H1 (cell line): ENCODE measurements around the gene LSG1. TPM values are rescaled to one million over a fixed set of nuclear protein-coding genes. Genes with fewer than 3 reads are reported as not detected.

Experiments used
- CTCF ChIA-PET: fragments of 300-600 bp; sonication (Branson Sonifier 250); formaldehyde crosslinking; loops from one replicate; lab custom pipeline; 2021; ENCODE audit not compliant: partially characterized antibody; lab: Charles Lee
- POLR2A ChIA-PET: fragments of 300-600 bp; sonication (Branson Sonifier 250); formaldehyde crosslinking; loops from one replicate; lab custom pipeline; 2021; ENCODE audit warnings: inconsistent platforms; ENCODE audit not compliant: partially characterized antibody; lab: Charles Lee
- DNase-seq, 2 experiments: peaks; one replicate each; pipeline versions ENCODE4 v3.0.0 to v3.0.0-alpha.2; 2010 to 2022; ENCODE audit warnings: low spot score in 2 of 2, low read depth in 1 of 2, mixed read lengths in 1 of 2
- FAIRE-seq: peaks from 2 replicates; lab custom pipeline; 2011; peaks lifted over from hg19 to GRCh38; lab: Jason Lieb, UNC
- H2AFZ ChIP-seq: 2 replicates; pipeline ENCODE4 v1.8.1; 2012; ENCODE audit warnings: low read length, inconsistent platforms
- H2AK5ac ChIP-seq: 2 replicates; pipeline ENCODE4 v1.6.1; 2013; ENCODE audit warnings: low read depth, low read length
- H2BK120ac ChIP-seq: replicated peaks from 2 replicates; pipeline ENCODE3; 2013; ENCODE audit warnings: low read depth, low read length, inconsistent platforms
- H2BK12ac ChIP-seq: 2 replicates; pipeline ENCODE4 v1.6.1; 2013; ENCODE audit warnings: low read depth, low read length
- H2BK15ac ChIP-seq: 2 replicates; pipeline ENCODE4 v1.6.1; 2013; ENCODE audit warnings: low read length
- H2BK20ac ChIP-seq: 2 replicates; pipeline ENCODE4 v1.6.1; 2013; ENCODE audit warnings: low read length
- H2BK5ac ChIP-seq: 2 replicates; pipeline ENCODE4 v1.6.1; 2013; ENCODE audit warnings: low read depth, low read length
- H3K14ac ChIP-seq: 2 replicates; pipeline ENCODE4 v1.6.1; 2013; ENCODE audit warnings: inconsistent platforms; ENCODE audit not compliant: insufficient read length
- H3K18ac ChIP-seq: 2 replicates; pipeline ENCODE4 v1.6.1; 2013; ENCODE audit warnings: low read length; ENCODE audit errors: extremely low read depth
- H3K23ac ChIP-seq: 2 replicates; pipeline ENCODE4 v1.6.1; 2013; ENCODE audit warnings: inconsistent platforms; ENCODE audit not compliant: insufficient read length
- H3K23me2 ChIP-seq: 2 replicates; pipeline ENCODE4 v1.6.1; 2013; ENCODE audit warnings: low read depth, low read length
- H3K27ac ChIP-seq: 2 replicates; pipeline ENCODE4 v1.6.1; 2011; ENCODE audit warnings: low read depth, low read length, inconsistent platforms
- H3K27me3 ChIP-seq, 4 experiments: replicated peaks in 1 of 4; 1 replicate in 1 of 4; 2 replicates in 3 of 4; pipeline versions ENCODE4 v1.6.1 to v1.8.1; 2011 to 2013; ENCODE audit warnings: low read length in 3 of 4, mild to moderate bottlenecking in 3 of 4, inconsistent platforms in 2 of 4, mixed read lengths in 2 of 4, moderate library complexity in 1 of 4; ENCODE audit not compliant: control insufficient read depth in 3 of 4, insufficient read depth in 3 of 4; ENCODE audit errors: extremely low read depth in 1 of 4
- H3K36me3 ChIP-seq, 4 experiments: 2 replicates each; pipeline versions ENCODE4 v1.6.1 to v1.8.1; 2011 to 2013; ENCODE audit warnings: mild to moderate bottlenecking in 4 of 4, low read length in 3 of 4, moderate library complexity in 2 of 4, control low read depth in 1 of 4, inconsistent platforms in 1 of 4; ENCODE audit not compliant: insufficient read depth in 4 of 4, control insufficient read depth in 2 of 4
- H3K4ac ChIP-seq: replicated peaks from 2 replicates; pipeline ENCODE3; 2013; ENCODE audit warnings: low read length, low read depth, mixed read lengths, inconsistent platforms; ENCODE audit not compliant: insufficient read length
- H3K4me1 ChIP-seq, 4 experiments: replicated peaks in 1 of 4; 1 replicate in 1 of 4; 2 replicates in 3 of 4; pipeline versions ENCODE4 v1.6.1 to v1.8.1; 2011 to 2013; ENCODE audit warnings: low read length in 3 of 4, inconsistent platforms in 2 of 4, mixed read lengths in 1 of 4; ENCODE audit not compliant: insufficient read depth in 4 of 4, control insufficient read depth in 3 of 4
- H3K4me2 ChIP-seq, 2 experiments: 2 replicates each; pipeline versions ENCODE4 v1.6.1 to v1.8.1; 2011 to 2013; ENCODE audit warnings: low read depth in 2 of 2, low read length in 2 of 2, control low read depth in 1 of 2, inconsistent platforms in 1 of 2, mild to moderate bottlenecking in 1 of 2; ENCODE audit not compliant: insufficient read depth in 1 of 2
- H3K4me3 ChIP-seq, 4 experiments: fragments of 200-600, 300-600 bp in 1 of 4; sonication (generic), shearing (Covaris generic), sonication (Bioruptor Twin) in 1 of 4; 2 replicates each; pipeline versions ENCODE4 v1.5.1 to v1.8.1; 2011 to 2016; ENCODE audit warnings: low read length in 4 of 4, low read depth in 3 of 4, control low read depth in 2 of 4, inconsistent platforms in 2 of 4, mild to moderate bottlenecking in 2 of 4, mixed read lengths in 1 of 4, moderate library complexity in 1 of 4; ENCODE audit not compliant: insufficient read depth in 2 of 4; ENCODE audit errors: extremely low read depth in 1 of 4
- H3K56ac ChIP-seq: replicated peaks from 2 replicates; pipeline ENCODE3; 2013; ENCODE audit warnings: low read depth, mild to moderate bottlenecking, mixed read lengths, low read length, inconsistent platforms; ENCODE audit not compliant: insufficient read length
- H3K79me1 ChIP-seq: 2 replicates; pipeline ENCODE4 v1.6.1; 2013; ENCODE audit warnings: low read depth, low read length, control low read depth
- H3K79me2 ChIP-seq, 2 experiments: 2 replicates each; pipeline versions ENCODE4 v1.6.1 to v1.8.1; 2012 to 2013; ENCODE audit warnings: low read length in 2 of 2, mild to moderate bottlenecking in 2 of 2, inconsistent platforms in 1 of 2; ENCODE audit not compliant: insufficient read depth in 2 of 2, control insufficient read depth in 1 of 2
- H3K9ac ChIP-seq, 4 experiments: replicated peaks in 1 of 4; 1 replicate in 1 of 4; 2 replicates in 3 of 4; pipeline versions ENCODE4 v1.6.1 to v1.8.1; 2011 to 2013; ENCODE audit warnings: low read depth in 3 of 4, low read length in 3 of 4, control low read depth in 2 of 4, mild to moderate bottlenecking in 2 of 4, moderate library complexity in 2 of 4, inconsistent platforms in 1 of 4; ENCODE audit errors: extremely low read depth in 1 of 4
- H3K9me3 ChIP-seq, 2 experiments: 2 replicates each; pipeline versions ENCODE4 v1.6.1 to v1.8.1; 2012 to 2013; ENCODE audit warnings: mild to moderate bottlenecking in 2 of 2, moderate library complexity in 2 of 2, control low read depth in 1 of 2, inconsistent platforms in 1 of 2, low read depth in 1 of 2, low read length in 1 of 2, mixed read lengths in 1 of 2; ENCODE audit not compliant: insufficient read depth in 2 of 2
- H4K20me1 ChIP-seq, 2 experiments: replicated peaks in 1 of 2; 2 replicates each; pipeline versions ENCODE3 to v1.8.1; 2011 to 2013; ENCODE audit warnings: inconsistent platforms in 2 of 2, low read length in 2 of 2, mild to moderate bottlenecking in 1 of 2; ENCODE audit not compliant: insufficient read depth in 2 of 2, control insufficient read depth in 1 of 2
- H4K5ac ChIP-seq: 2 replicates; pipeline ENCODE4 v1.6.1; 2013; ENCODE audit warnings: low read length, low read depth, mixed read lengths, inconsistent platforms; ENCODE audit not compliant: insufficient read length
- H4K8ac ChIP-seq: 2 replicates; pipeline ENCODE4 v1.8.0; 2013; ENCODE audit warnings: mild to moderate bottlenecking, moderate library complexity, low read length, inconsistent platforms; ENCODE audit not compliant: insufficient read depth; ENCODE audit errors: extremely low read depth
- H4K91ac ChIP-seq: replicated peaks from 2 replicates; pipeline ENCODE3; 2013; ENCODE audit warnings: low read length, mixed read lengths, inconsistent platforms; ENCODE audit not compliant: insufficient read length
- GABPA ChIP-seq: IDR thresholded peaks from 2 replicates; pipeline ENCODE4 v1.6.1; 2011; ENCODE audit warnings: mild to moderate bottlenecking, low read length, moderate library complexity, borderline replicate concordance; ENCODE audit not compliant: insufficient read depth
- SP4 ChIP-seq: IDR thresholded peaks from 2 replicates; pipeline ENCODE4 v1.6.1; 2012; ENCODE audit warnings: low read length, inconsistent platforms
- YY1 ChIP-seq: IDR thresholded peaks from 2 replicates; pipeline ENCODE4 v1.6.1; 2011; ENCODE audit warnings: low read depth, mild to moderate bottlenecking, low read length
- WGBS, 2 experiments: shearing (Covaris generic) in 1 of 2; methylation state at CpG; one replicate each; pipeline versions ENCODE4 v1.1.6 to v1.1.7; 2013 to 2015; ENCODE audit warnings: low lambda C conversion rate in 2 of 2, mixed read lengths in 2 of 2, inconsistent platforms in 1 of 2, low coverage in 1 of 2, missing lambda C conversion rate in 1 of 2; ENCODE audit not compliant: insufficient replicate concordance in 2 of 2, insufficient coverage in 1 of 2, insufficient read length in 1 of 2; ENCODE audit errors: extremely low coverage in 1 of 2, missing lambda C conversion rate in 1 of 2; 5-methylcytosine and 5-hydroxymethylcytosine counted together
- polyA plus RNA-seq, 7 experiments: library from polyadenylated mRNA; depleted of rRNA in 3 of 7; stranded (reverse) in 5 of 7; unstranded in 2 of 7; fragments of >200 nt in 5 of 7; fragments of 200-250 nt in 2 of 7; gene quantifications; 1 replicate in 5 of 7; 2 replicates in 1 of 7; 4 replicates in 1 of 7; pipeline versions ENCODE4 v1.2.1 to v1.2.3, GENCODE V29; 2011 to 2013; ENCODE audit warnings: missing spikeins in 2 of 7, mixed read lengths in 2 of 7
- total RNA-seq: library from RNA; stranded (reverse); fragmentation: NEBNext Ultra II Directional; extraction: Animal tissue kit (Norgen Biotek cat#: 25700); gene quantifications from 2 replicates; pipeline ENCODE4 v1.2.1, GENCODE V29; 2021

The LSG1 gene
- total and polyA plus RNA-seq, 2 of the 8 experiments (the other 6 are each of a cell fraction or from before 2014, with no cell fraction given), result 23.7 to 47.6 TPM

- Histone ChIP-seq H3K27ac (no peak overlapping the region), H2BK12ac (no peak overlapping the region), H3K9ac (no peak overlapping the region), H3K79me1 (no peaks in the 10 kb centered on the region; the same call in 1 of the 2 replicates), H2BK15ac (no peak overlapping the region), H3K23ac (no peak overlapping the region), H4K91ac (no peak overlapping the region), H2AFZ (no peak overlapping the region), H3K27me3 (no peaks in the 10 kb centered on the region), H4K5ac (no peak overlapping the region), H3K9me3 (no peaks in the 10 kb centered on the region), H2AK5ac (no peak overlapping the region), H3K23me2 (no peaks in the 10 kb centered on the region), H3K79me2 (no peaks in the 10 kb centered on the region), H3K36me3 (peaks cover 11 to 56% (median 41%) of the 10 kb centered on the region in 4 experiments), H4K8ac (no peak overlapping the region), H3K4me3 (no peak overlapping the region), H3K4ac (no peak overlapping the region), H2BK20ac (no peak overlapping the region), H2BK120ac (no peak overlapping the region), H3K56ac (no peak overlapping the region), H2BK5ac (no peak overlapping the region), H3K4me2 (no peak overlapping the region), H4K20me1 (peaks cover 1 to 2% of the 10 kb centered on the region in 2 experiments), H3K18ac (no peak overlapping the region), H3K14ac (no peak overlapping the region), H3K4me1 (no peaks in the 10 kb centered on the region)
- FAIRE-seq, result no peak
- DNase-seq, result no peak
- ChIA-PET CTCF (interaction anchor here (0.8 to 2.1 kb wide), 8 partner anchors 8 to 362 kb away, joined by 3 to 6 read pairs (median 4); partner anchors contain the start of genes LSG1 and TMEM44), POLR2A (interaction anchor here (0.6 to 1.6 kb wide), 3 partner anchors 9 to 44 kb away, joined by 3 to 5 read pairs (median 3); partner anchors contain the start of gene TMEM44)
- 89% methylated on average over 2 of the region's 2 CpGs; no CpG with 5 or more reads in 1 of the 2 experiments for WGBS, 2 experiments
- no peak for TF ChIP-seq YY1
- TF ChIP-seq SP4, result no peak
- TF ChIP-seq GABPA, result no peak
These were observed 29.2 kb downstream of the LSG1 start for GRCh38 chr3:194642769-194643168.
